Measurements from ENCODE around the gene CALCOCO1.
"Not testable (repeated sequence)": the region's sequence is repeated elsewhere in the genome, so short reads cannot be mapped to it uniquely, and the experiment has no call there.

Gene CALCOCO1

GRCh38 chr12:53727310-53728041 lies at the start of gene CALCOCO1:
Gene CALCOCO1 (minus strand): TSS chr12:53727452. CDS start chr12:53725242, 2,210 bp downstream.
- peak; percentile 94 for DNase-seq

- no peak for DNase-seq
Measured at GRCh38 chr12:53776872-53777271, 49.6 kb upstream of the CALCOCO1 start.

GRCh38 chr12:53775478-53776145 lies 48.4 kb upstream of the CALCOCO1 start:
- no peak for DNase-seq

- DNase-seq, result no peak
Measured at GRCh38 chr12:53770281-53770680, 43.0 kb upstream of the CALCOCO1 start.

GRCh38 chr12:53768976-53769375 lies 41.7 kb upstream of the CALCOCO1 start:
- no peak for DNase-seq

- no peak for DNase-seq
Measured at GRCh38 chr12:53766881-53767280, 39.6 kb upstream of the CALCOCO1 start.

GRCh38 chr12:53765891-53766290 lies 38.6 kb upstream of the CALCOCO1 start:
- no peak for DNase-seq

GRCh38 chr12:53764615-53765014 lies 37.4 kb upstream of the CALCOCO1 start:
- no peak for DNase-seq

- not testable (repeated sequence) for DNase-seq
Measured at GRCh38 chr12:53762793-53763192, 35.5 kb upstream of the CALCOCO1 start.

- DNase-seq, result no peak
Measured at GRCh38 chr12:53761306-53761705, 34.1 kb upstream of the CALCOCO1 start.

- no peak for DNase-seq
Measured at GRCh38 chr12:53759261-53759660, 32.0 kb upstream of the CALCOCO1 start.

GRCh38 chr12:53758730-53759103 lies 31.5 kb upstream of the CALCOCO1 start:
- no peak for DNase-seq

- no peak for DNase-seq
Measured at GRCh38 chr12:53758081-53758729, 31.0 kb upstream of the CALCOCO1 start.

- peak; percentile 62 for DNase-seq
Measured at GRCh38 chr12:53757101-53757770, 30.0 kb upstream of the CALCOCO1 start.

GRCh38 chr12:53756300-53757100 lies 29.2 kb upstream of the CALCOCO1 start:
- no peak for DNase-seq

- no peak for DNase-seq
Measured at GRCh38 chr12:53755893-53756292, 28.6 kb upstream of the CALCOCO1 start.

- no peak for DNase-seq
Measured at GRCh38 chr12:53755451-53755891, 28.2 kb upstream of the CALCOCO1 start.

GRCh38 chr12:53754633-53755264 lies 27.5 kb upstream of the CALCOCO1 start:
- DNase-seq, result no peak

GRCh38 chr12:53754188-53754585 lies 26.9 kb upstream of the CALCOCO1 start:
- no peak for DNase-seq

GRCh38 chr12:53752621-53753020 lies 25.4 kb upstream of the CALCOCO1 start:
- DNase-seq, result no peak

- DNase-seq, result no peak
Measured at GRCh38 chr12:53752192-53752601, 24.9 kb upstream of the CALCOCO1 start.
